GM21515 (cell line): ENCODE results near the gene EFS.
"Not testable (repeated sequence)": the region's sequence is repeated elsewhere in the genome, so short reads cannot be mapped to it uniquely, and the experiment has no call there.

Experiments
- ATAC-seq: cut with Tn5 transposase; IDR thresholded peaks from one replicate; pipeline ENCODE4 v1.9.1; 2021; ENCODE audit not compliant: unreplicated experiment

EFS gene

GRCh38 chr14:23327947-23328744, 36.8 kb downstream of the EFS start:
- ATAC-seq, result no peak

- ATAC-seq, result no peak
Observed at GRCh38 chr14:23326491-23327332, 38.3 kb downstream of the EFS start.

GRCh38 chr14:23325746-23326145, 39.2 kb downstream of the EFS start:
- not testable (repeated sequence) for ATAC-seq

GRCh38 chr14:23324993-23325392, 40.0 kb downstream of the EFS start:
- no peak for ATAC-seq

- no peak for ATAC-seq
Observed at GRCh38 chr14:23324455-23324846, 40.5 kb downstream of the EFS start.

GRCh38 chr14:23323838-23324454, 41.0 kb downstream of the EFS start:
- no peak for ATAC-seq

GRCh38 chr14:23322568-23323517, 42.1 kb downstream of the EFS start:
- no peak for ATAC-seq

- peak; percentile 8 for ATAC-seq
Observed at GRCh38 chr14:23321572-23322547, 43.1 kb downstream of the EFS start.

- ATAC-seq, result peak; percentile 88
Observed at GRCh38 chr14:23320584-23321571, 44.1 kb downstream of the EFS start, which contains the start of gene PABPN1. Gene PABPN1, plus strand, starts transcription at chr14:23321457. Its CDS starts 13 bp downstream, at chr14:23321470.

GRCh38 chr14:23319746-23320583, 45.0 kb downstream of the EFS start:
- ATAC-seq, result no peak

GRCh38 chr14:23316300-23316699, 48.7 kb downstream of the EFS start:
- no peak for ATAC-seq

GRCh38 chr14:23310546-23310945, 54.4 kb downstream of the EFS start:
- no peak for ATAC-seq

- no peak for ATAC-seq
Observed at GRCh38 chr14:23308721-23309445, 56.1 kb downstream of the EFS start.

- ATAC-seq, result no peak
Observed at GRCh38 chr14:23307687-23308644, 57.0 kb downstream of the EFS start.

- no peak for ATAC-seq
Observed at GRCh38 chr14:23307146-23307530, 57.8 kb downstream of the EFS start.
